ENCODE results near the gene SLC17A5. TPM values are rescaled to one million over a fixed set of nuclear protein-coding genes. Genes with fewer than 3 reads are reported as not detected.

The SLC17A5 gene
- total RNA-seq, 1 experiment from 2014 or later, result 21.3 TPM

DNA sequence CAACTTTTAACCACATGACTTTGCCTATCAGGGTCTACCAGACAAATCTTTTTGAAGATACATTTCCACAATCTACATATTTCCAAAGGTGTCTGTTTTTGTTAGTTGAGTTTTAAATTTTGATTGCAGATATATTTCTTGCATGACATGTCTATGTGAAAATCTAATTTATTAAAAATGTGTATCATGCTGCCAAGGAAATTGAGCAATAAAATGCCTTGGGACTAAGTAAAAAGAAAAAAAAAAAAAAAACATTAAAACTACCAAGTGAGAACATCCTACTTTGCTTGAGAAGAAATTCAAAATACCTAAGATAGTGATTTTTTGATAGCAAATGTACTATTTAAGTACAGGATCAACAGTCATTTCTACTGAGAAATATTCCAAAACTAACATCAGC is 17.7 kb downstream of the SLC17A5 start:
- Mint-ChIP-seq H3K4me1 (ENCODE audit: low read depth, unreplicated experiment) (peaks cover 36% of the 10 kb centered on the region), H3K9me3 (ENCODE audit: low read depth, unreplicated experiment) (no peaks in the 10 kb centered on the region), H3K4me3 (ENCODE audit: low read depth, unreplicated experiment) (no peak overlapping the region), H3K27me3 (ENCODE audit: unreplicated experiment) (no peaks in the 10 kb centered on the region), H3K36me3 (ENCODE audit: insufficient read depth, unreplicated experiment) (peaks cover 17% of the 10 kb centered on the region), H3K27ac (ENCODE audit: unreplicated experiment) (no peak overlapping the region)
- intact Hi-C loops (cut with micrococcal nuclease; ENCODE audit: unreplicated experiment), result no loop called here
- BruUV-seq (replicated peaks), result no TSS peak
- CTCF ChIA-PET, result interaction anchor here (0.8 kb wide), 1 partner anchor 1661 kb away, joined by 3 read pairs; no protein-coding TSS in a partner anchor
- TF ChIP-seq, protein P1, sequence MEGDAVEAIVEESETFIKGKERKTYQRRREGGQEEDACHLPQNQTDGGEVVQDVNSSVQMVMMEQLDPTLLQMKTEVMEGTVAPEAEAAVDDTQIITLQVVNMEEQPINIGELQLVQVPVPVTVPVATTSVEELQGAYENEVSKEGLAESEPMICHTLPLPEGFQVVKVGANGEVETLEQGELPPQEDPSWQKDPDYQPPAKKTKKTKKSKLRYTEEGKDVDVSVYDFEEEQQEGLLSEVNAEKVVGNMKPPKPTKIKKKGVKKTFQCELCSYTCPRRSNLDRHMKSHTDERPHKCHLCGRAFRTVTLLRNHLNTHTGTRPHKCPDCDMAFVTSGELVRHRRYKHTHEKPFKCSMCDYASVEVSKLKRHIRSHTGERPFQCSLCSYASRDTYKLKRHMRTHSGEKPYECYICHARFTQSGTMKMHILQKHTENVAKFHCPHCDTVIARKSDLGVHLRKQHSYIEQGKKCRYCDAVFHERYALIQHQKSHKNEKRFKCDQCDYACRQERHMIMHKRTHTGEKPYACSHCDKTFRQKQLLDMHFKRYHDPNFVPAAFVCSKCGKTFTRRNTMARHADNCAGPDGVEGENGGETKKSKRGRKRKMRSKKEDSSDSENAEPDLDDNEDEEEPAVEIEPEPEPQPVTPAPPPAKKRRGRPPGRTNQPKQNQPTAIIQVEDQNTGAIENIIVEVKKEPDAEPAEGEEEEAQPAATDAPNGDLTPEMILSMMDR (IDR thresholded peaks at IDR 0.05; ENCODE audit: unreplicated experiment), result no peak
- no peak for DNase-seq

DNA sequence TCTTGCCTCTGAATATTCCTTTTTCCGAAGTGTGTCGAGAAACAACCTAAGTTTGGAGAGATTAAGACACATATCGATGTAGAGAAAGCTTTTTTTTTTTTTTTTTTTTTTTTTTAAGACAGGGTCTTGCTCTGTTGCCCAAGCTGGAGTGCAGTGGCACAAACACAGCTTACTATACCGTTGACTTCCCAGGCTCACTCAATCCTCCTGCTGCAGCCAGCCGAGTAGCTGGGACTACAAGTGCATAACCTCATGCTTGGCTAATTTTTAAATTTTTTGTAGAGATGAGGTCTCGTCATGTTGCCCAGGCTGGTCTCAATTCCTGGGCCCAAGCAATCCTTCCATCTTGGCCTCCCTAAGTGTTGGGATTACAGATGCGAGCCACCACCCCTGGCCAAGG is 21.4 kb downstream of the SLC17A5 start:
- DNase-seq, result no peak
- TF ChIP-seq, protein P1 (IDR thresholded peaks at IDR 0.05; ENCODE audit: unreplicated experiment), result no peak
- H3K9me3 Mint-ChIP-seq (ENCODE audit: low read depth, unreplicated experiment), result no peaks in the 10 kb centered on the region
- BruUV-seq (replicated peaks), result no TSS peak
- no peaks in the 10 kb centered on the region for H3K27me3 Mint-ChIP-seq (ENCODE audit: unreplicated experiment)
- intact Hi-C loops (cut with micrococcal nuclease; ENCODE audit: unreplicated experiment), result no loop called here
- peaks cover 13% of the 10 kb centered on the region for H3K36me3 Mint-ChIP-seq (ENCODE audit: insufficient read depth, unreplicated experiment)
- H3K4me3 Mint-ChIP-seq (ENCODE audit: low read depth, unreplicated experiment), result no peak overlapping the region
- CTCF ChIA-PET, result interaction anchor here (0.7 kb wide), 1 partner anchor 10 kb away, joined by 5 read pairs; no protein-coding TSS in a partner anchor
- peaks cover 9% of the 10 kb centered on the region for H3K4me1 Mint-ChIP-seq (ENCODE audit: low read depth, unreplicated experiment)
- H3K27ac Mint-ChIP-seq (ENCODE audit: unreplicated experiment), result no peak overlapping the region

DNA sequence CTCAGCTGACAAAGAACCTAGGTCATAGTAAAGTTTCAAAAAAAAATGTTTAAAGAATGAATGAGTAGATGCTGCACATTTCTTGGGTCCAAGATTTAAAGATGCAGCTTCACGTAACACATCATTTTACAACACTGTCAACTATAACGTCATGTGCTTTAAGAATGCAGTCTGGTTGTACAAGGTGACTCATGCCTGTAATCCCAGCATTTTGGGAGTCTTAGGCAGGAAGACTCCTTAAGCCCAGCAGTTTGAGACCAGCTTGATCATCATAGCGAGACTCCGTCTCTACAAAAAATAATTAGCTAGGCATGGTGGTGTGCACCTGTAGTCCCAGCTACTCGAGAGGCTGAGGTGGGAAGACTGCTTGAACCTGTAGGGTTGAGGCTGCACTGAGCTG is 21.9 kb downstream of the SLC17A5 start:
- CTCF ChIA-PET, result interaction anchor here (0.5 to 0.7 kb wide), 2 partner anchors 14 to 19 kb away, joined by 5 to 7 read pairs; no protein-coding TSS in a partner anchor
- intact Hi-C loops (cut with micrococcal nuclease; ENCODE audit: unreplicated experiment), result no loop called here
- Mint-ChIP-seq H3K9me3 (ENCODE audit: low read depth, unreplicated experiment) (no peaks in the 10 kb centered on the region), H3K27me3 (ENCODE audit: unreplicated experiment) (no peaks in the 10 kb centered on the region), H3K4me1 (ENCODE audit: low read depth, unreplicated experiment) (peaks cover 4% of the 10 kb centered on the region), H3K36me3 (ENCODE audit: insufficient read depth, unreplicated experiment) (peaks cover 13% of the 10 kb centered on the region), H3K27ac (ENCODE audit: unreplicated experiment) (no peak overlapping the region), H3K4me3 (ENCODE audit: low read depth, unreplicated experiment) (no peak overlapping the region)
- no peak for DNase-seq
- TF ChIP-seq, protein P1 (IDR thresholded peaks at IDR 0.05; ENCODE audit: unreplicated experiment), result no peak
- BruUV-seq (replicated peaks), result no TSS peak

DNA sequence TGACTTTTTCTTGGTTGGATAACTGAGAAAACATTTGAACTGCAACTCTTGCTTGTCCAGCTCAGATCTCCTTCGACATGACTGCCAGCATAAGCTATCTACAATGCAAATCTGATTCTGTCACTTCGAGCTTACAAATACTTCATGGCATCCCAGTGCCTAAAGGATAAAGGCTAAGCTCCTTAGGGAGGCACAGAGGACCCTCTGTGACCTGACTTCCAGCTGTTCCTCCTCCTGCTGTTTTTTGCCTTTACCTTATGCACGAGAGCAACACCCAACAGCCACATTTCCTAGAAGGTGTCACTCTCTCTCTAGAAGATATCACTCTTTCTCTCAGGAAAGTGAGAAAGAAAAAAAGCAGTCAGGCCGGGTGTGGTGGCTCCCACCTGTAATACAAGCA is 23.4 kb downstream of the SLC17A5 start:
- BruUV-seq (replicated peaks), result no TSS peak
- Mint-ChIP-seq H3K36me3 (ENCODE audit: insufficient read depth, unreplicated experiment) (peaks cover 13% of the 10 kb centered on the region), H3K27ac (ENCODE audit: unreplicated experiment) (no peak overlapping the region), H3K27me3 (ENCODE audit: unreplicated experiment) (no peaks in the 10 kb centered on the region), H3K9me3 (ENCODE audit: low read depth, unreplicated experiment) (no peaks in the 10 kb centered on the region), H3K4me1 (ENCODE audit: low read depth, unreplicated experiment) (no peaks in the 10 kb centered on the region), H3K4me3 (ENCODE audit: low read depth, unreplicated experiment) (no peak overlapping the region)
- no peak for DNase-seq
- TF ChIP-seq, protein P1 (IDR thresholded peaks at IDR 0.05; ENCODE audit: unreplicated experiment), result no peak
- CTCF ChIA-PET, result interaction anchor here (0.7 kb wide), 1 partner anchor 57 kb away, joined by 4 read pairs; no protein-coding TSS in a partner anchor
- intact Hi-C loops (cut with micrococcal nuclease; ENCODE audit: unreplicated experiment), result no loop called here
